GM13977 (cell line): ENCODE measurements around the gene SEMA3F.

Experiments
- DNase-seq: peaks from one replicate; pipeline ENCODE4 v3.0.0; 2012; ENCODE audit warnings: low spot score
- in situ Hi-C: fragments of 300-500 bp; cut with MboI; formaldehyde crosslinking; loops from one replicate; pipeline ENCODE4 v1.12.0; 2022; ENCODE audit warnings: low sequenced_read_pairs, low pct_unique_long_range_greater_than_20kb, mixed read lengths, inconsistent platforms; ENCODE audit not compliant: unreplicated experiment
- TF ChIP-seq, protein P1 (sequence below): IDR thresholded peaks from 2 replicates; pipeline ENCODE4 v1.5.1; 2012; ENCODE audit warnings: mild to moderate bottlenecking, control low read depth; ENCODE audit not compliant: insufficient read depth; ENCODE audit errors: extremely low read depth, missing control alignments

Gene SEMA3F

GRCh38 chr3:50158530-50159146 lies 3.5 kb downstream of the SEMA3F start:
- TF ChIP-seq, protein P1, sequence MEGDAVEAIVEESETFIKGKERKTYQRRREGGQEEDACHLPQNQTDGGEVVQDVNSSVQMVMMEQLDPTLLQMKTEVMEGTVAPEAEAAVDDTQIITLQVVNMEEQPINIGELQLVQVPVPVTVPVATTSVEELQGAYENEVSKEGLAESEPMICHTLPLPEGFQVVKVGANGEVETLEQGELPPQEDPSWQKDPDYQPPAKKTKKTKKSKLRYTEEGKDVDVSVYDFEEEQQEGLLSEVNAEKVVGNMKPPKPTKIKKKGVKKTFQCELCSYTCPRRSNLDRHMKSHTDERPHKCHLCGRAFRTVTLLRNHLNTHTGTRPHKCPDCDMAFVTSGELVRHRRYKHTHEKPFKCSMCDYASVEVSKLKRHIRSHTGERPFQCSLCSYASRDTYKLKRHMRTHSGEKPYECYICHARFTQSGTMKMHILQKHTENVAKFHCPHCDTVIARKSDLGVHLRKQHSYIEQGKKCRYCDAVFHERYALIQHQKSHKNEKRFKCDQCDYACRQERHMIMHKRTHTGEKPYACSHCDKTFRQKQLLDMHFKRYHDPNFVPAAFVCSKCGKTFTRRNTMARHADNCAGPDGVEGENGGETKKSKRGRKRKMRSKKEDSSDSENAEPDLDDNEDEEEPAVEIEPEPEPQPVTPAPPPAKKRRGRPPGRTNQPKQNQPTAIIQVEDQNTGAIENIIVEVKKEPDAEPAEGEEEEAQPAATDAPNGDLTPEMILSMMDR, result no peak
- no peak for DNase-seq
- in situ Hi-C loops, result no loop called here

- TF ChIP-seq, protein P1, result no peak
- in situ Hi-C loops, result no loop called here
Observed at GRCh38 chr3:50160561-50160983, 5.4 kb downstream of the SEMA3F start.

GRCh38 chr3:50161320-50161719 lies 6.2 kb downstream of the SEMA3F start:
- in situ Hi-C loops, result no loop called here
- TF ChIP-seq, protein P1, result no peak
- DNase-seq, result no peak

More at GRCh38 chr3:50160561-50160983, 5.4 kb downstream of the SEMA3F start:
- DNase-seq, result no peak

DNA sequence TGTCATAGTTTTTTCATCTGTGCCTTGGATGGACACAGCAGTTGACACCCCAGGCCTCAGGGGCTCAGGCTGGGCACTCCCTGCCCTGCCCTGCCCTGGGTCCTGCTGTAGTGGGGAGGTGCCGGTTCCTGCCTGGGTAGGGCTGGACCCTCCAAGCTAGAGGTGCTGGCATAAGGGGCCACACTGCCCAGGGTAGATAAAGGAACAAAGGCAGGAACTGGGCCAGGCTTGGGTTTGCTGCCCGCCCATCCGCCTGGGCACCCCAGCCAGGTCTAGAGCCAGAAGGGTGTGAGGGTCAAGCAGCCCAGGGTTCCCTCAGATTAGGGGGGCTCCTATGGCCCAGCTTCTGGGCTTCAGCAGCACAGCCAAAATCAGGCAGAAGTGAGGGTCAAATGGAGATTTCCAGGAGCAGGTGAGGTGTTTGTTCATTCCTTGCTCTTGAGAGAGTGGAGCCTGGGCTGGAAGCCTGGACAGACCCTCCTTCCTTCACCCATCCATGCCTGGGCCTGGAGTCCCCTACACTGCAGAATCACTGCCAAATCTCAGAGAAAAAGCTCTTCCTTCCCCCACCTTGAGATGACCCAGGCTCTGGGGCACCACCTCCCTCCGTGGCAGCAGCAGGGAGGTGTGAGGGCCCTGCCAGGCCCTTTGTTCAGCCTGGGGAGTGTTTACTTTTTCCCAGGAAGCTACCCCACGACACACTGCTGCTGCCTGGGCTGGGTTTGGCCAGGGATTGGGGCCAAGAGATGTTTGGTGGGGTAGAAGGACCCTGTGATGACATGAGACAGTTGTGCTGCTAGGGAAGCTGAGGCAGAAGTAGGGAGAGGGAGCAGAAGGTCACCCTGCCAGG lies 7.1 kb downstream of the SEMA3F start:
- DNase-seq, result no peak
- in situ Hi-C loops, result no loop called here
- TF ChIP-seq, protein P1, result no peak

GRCh38 chr3:50163572-50164455 lies 8.7 kb downstream of the SEMA3F start:
- DNase-seq, result no peak
- in situ Hi-C loops, result no loop called here
- TF ChIP-seq, protein P1, result no peak

GRCh38 chr3:50164481-50164880 lies 9.4 kb downstream of the SEMA3F start:
- no peak for DNase-seq
- in situ Hi-C loops, result no loop called here
- TF ChIP-seq, protein P1, result no peak
